NB4 (cell line): Measurements from ENCODE around the gene IGSF23.
A peak's percentile ranks its signal among the peaks of the same experiment; 100 is the strongest.

Experiments used
- DNase-seq: peaks from one replicate; pipeline ENCODE4 v3.0.0; 2010; ENCODE audit warnings: low read depth
- H3K4me3 ChIP-seq: one replicate; pipeline ENCODE4 v1.5.1; 2011; ENCODE audit warnings: mild to moderate bottlenecking, low read depth, low read length, moderate library complexity
- MYC ChIP-seq: IDR thresholded peaks from 2 replicates; pipeline ENCODE4 v1.6.1; 2011; ENCODE audit warnings: low read depth, low read length
- POLR2A ChIP-seq: IDR thresholded peaks from 2 replicates; pipeline ENCODE4 v1.6.1; 2011; ENCODE audit warnings: mild to moderate bottlenecking; ENCODE audit not compliant: insufficient read length; ENCODE audit errors: extremely low read depth
- TF ChIP-seq, protein P1 (sequence below): IDR thresholded peaks from one replicate; pipeline ENCODE4 v1.5.1; 2012; ENCODE audit warnings: low read depth, low read length
- TF ChIP-seq, protein P2 (sequence below): IDR thresholded peaks from 2 replicates; pipeline ENCODE4 v1.6.1; 2011; ENCODE audit warnings: low read depth, low read length

IGSF23 gene

GRCh38 chr19:44657211-44657921 is 44.0 kb downstream of the IGSF23 start:
- TF ChIP-seq POLR2A (no peak), MYC (no peak)
- TF ChIP-seq, protein P1, sequence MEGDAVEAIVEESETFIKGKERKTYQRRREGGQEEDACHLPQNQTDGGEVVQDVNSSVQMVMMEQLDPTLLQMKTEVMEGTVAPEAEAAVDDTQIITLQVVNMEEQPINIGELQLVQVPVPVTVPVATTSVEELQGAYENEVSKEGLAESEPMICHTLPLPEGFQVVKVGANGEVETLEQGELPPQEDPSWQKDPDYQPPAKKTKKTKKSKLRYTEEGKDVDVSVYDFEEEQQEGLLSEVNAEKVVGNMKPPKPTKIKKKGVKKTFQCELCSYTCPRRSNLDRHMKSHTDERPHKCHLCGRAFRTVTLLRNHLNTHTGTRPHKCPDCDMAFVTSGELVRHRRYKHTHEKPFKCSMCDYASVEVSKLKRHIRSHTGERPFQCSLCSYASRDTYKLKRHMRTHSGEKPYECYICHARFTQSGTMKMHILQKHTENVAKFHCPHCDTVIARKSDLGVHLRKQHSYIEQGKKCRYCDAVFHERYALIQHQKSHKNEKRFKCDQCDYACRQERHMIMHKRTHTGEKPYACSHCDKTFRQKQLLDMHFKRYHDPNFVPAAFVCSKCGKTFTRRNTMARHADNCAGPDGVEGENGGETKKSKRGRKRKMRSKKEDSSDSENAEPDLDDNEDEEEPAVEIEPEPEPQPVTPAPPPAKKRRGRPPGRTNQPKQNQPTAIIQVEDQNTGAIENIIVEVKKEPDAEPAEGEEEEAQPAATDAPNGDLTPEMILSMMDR = peak; percentile 62
- TF ChIP-seq, protein P2, sequence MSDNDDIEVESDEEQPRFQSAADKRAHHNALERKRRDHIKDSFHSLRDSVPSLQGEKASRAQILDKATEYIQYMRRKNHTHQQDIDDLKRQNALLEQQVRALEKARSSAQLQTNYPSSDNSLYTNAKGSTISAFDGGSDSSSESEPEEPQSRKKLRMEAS = peak; percentile 53
- DNase-seq = peak; percentile 73
- H3K4me3 ChIP-seq = no peak overlapping the region

DNA sequence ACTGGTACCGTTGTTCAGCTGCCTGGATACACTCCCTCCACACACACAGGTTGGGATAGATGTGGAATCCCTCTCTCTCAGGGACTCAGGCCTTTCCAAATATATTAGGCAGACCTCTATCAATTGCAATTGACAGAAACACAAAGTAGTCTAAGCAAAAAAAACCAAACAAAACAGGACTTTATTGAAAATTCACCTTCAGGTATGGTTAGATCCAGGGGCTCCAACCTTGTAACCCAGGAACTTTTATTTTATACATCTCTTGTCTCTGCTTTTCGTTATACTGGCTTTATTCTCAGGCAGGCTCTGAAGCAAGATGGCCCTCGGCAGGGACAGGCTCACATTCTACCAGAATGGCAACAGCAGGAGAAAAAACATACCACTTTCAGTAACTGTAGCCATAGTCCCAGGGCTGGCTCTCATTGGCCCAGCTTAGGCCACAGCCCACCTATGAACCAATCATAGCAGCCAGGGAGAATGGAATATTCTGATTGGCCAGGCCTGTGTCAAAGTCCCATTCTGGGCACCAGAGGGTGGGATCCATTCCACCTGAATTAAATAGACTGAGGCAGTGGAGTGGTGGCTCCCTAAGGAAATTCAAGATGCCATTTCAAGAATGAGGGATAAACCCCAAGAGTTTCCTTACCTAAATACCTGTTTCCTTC is 44.8 kb downstream of the IGSF23 start:
- DNase-seq = no peak
- TF ChIP-seq MYC (no peak), POLR2A (no peak)
- TF ChIP-seq, protein P2 = no peak
- TF ChIP-seq, protein P1 = no peak
- H3K4me3 ChIP-seq = no peak overlapping the region

DNA sequence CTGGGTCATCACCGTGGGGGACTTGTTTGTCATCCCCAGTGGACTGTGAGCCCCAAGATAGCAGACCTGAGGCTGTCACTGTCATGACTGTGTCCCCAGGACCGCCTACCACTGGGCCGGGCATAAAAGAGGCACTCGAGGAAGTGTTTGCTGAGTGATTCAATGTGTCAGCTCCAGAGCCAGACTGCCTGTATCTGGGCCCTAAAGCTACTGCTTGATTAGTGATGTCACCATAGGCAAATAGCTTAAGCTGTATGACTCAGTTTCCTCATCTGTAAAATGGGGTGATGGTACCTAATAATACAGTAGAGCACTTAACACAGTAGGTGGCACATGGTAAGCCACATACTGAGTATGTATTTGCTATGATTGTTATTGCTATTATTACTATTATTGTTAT is 46.7 kb downstream of the IGSF23 start:
- DNase-seq = no peak
- TF ChIP-seq, protein P1 = no peak
- TF ChIP-seq, protein P2 = no peak
- TF ChIP-seq POLR2A (no peak), MYC (no peak)
- no peak overlapping the region for H3K4me3 ChIP-seq

DNA sequence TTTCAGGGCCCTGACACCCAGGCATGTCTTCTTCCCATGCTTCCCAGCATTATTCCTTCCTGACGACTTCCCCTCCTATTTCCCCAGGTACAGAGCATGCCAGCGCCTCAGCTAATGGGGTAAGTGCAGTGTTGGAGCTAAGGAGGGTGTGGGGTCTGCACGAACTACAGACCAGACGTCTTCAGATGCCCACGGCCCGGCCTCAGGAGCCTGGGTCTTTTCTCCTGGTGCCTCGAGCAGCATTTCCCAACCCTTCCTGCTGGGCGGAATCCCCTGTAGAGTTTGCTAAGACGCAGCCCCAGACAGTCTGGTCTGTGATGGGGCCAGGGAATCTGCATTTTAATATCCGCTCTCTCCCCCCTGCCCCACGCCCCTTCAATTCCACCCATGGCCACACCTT is 47.8 kb downstream of the IGSF23 start:
- DNase-seq = no peak
- TF ChIP-seq, protein P1 = no peak
- TF ChIP-seq MYC (no peak), POLR2A (no peak)
- TF ChIP-seq, protein P2 = no peak
- H3K4me3 ChIP-seq = no peak overlapping the region

GRCh38 chr19:44661904-44662303 is 48.5 kb downstream of the IGSF23 start:
- H3K4me3 ChIP-seq = no peak overlapping the region
- DNase-seq = no peak
- TF ChIP-seq, protein P2 = no peak
- TF ChIP-seq, protein P1 = no peak
- no peak for TF ChIP-seq MYC
- no peak for TF ChIP-seq POLR2A
